ENCODE results near the gene WDFY4.

WDFY4 gene

DNA sequence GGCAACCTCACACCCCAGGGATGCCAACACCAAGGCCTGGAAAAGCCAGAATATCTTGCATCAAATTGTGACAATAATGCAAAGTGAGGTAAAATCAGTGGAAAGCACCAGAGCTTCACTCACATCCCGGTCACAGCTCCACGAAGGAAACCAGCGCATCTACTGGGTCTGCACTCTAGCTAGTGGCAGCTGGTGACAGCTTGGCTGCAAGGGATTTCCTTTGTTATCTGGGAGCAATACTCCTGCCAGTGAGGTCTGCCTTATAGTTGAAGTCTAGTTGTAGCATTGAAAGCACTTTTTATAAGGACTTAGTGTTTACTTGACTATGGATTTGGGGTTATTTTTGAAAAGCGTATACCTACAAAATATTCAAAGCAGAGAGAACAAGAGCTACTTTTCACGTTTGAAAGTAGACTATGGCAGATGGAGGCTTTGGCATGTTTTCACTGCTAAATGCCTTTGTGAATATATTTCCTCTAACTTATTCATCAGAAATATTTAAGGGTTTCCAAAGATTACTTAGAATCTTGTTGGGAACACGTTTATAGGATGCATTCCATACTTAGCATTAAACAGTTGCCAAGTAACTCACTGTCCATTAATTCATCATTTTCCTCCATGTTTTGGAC is 26.1 kb downstream of the WDFY4 start:
- Histone ChIP-seq H3K36me3 (no peaks in the 10 kb centered on the region), H3K9me3 (ENCODE audit: severe bottlenecking) (no peaks in the 10 kb centered on the region), H3K27ac (no peak overlapping the region), H3K4me3 (ENCODE audit: low read depth, low read length) (no peak overlapping the region), H3K27me3 (ENCODE audit: insufficient read depth, low read depth, severe bottlenecking) (peaks cover 13% of the 10 kb centered on the region)
- no peak for DNase-seq
- TF ChIP-seq, protein P1, sequence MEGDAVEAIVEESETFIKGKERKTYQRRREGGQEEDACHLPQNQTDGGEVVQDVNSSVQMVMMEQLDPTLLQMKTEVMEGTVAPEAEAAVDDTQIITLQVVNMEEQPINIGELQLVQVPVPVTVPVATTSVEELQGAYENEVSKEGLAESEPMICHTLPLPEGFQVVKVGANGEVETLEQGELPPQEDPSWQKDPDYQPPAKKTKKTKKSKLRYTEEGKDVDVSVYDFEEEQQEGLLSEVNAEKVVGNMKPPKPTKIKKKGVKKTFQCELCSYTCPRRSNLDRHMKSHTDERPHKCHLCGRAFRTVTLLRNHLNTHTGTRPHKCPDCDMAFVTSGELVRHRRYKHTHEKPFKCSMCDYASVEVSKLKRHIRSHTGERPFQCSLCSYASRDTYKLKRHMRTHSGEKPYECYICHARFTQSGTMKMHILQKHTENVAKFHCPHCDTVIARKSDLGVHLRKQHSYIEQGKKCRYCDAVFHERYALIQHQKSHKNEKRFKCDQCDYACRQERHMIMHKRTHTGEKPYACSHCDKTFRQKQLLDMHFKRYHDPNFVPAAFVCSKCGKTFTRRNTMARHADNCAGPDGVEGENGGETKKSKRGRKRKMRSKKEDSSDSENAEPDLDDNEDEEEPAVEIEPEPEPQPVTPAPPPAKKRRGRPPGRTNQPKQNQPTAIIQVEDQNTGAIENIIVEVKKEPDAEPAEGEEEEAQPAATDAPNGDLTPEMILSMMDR (IDR thresholded peaks at IDR 0.05; ENCODE audit: low read depth, low read length): no peak

GRCh38 chr10:48711830-48712229 is 27.2 kb downstream of the WDFY4 start:
- DNase-seq: no peak
- Histone ChIP-seq H3K36me3 (no peaks in the 10 kb centered on the region), H3K4me3 (ENCODE audit: low read depth, low read length) (no peak overlapping the region), H3K27me3 (ENCODE audit: insufficient read depth, low read depth, severe bottlenecking) (peaks cover 9% of the 10 kb centered on the region), H3K27ac (no peak overlapping the region), H3K9me3 (ENCODE audit: severe bottlenecking) (no peaks in the 10 kb centered on the region)
- TF ChIP-seq, protein P1 (IDR thresholded peaks at IDR 0.05; ENCODE audit: low read depth, low read length): no peak

- Histone ChIP-seq H3K9me3 (ENCODE audit: severe bottlenecking) (no peaks in the 10 kb centered on the region), H3K27ac (no peak overlapping the region), H3K27me3 (ENCODE audit: insufficient read depth, low read depth, severe bottlenecking) (peaks cover 9% of the 10 kb centered on the region), H3K36me3 (no peaks in the 10 kb centered on the region), H3K4me3 (ENCODE audit: low read depth, low read length) (no peak overlapping the region)
- no peak for DNase-seq
- TF ChIP-seq, protein P1 (IDR thresholded peaks at IDR 0.05; ENCODE audit: low read depth, low read length): no peak
These were observed 29.4 kb downstream of the WDFY4 start for GRCh38 chr10:48714088-48714487.

DNA sequence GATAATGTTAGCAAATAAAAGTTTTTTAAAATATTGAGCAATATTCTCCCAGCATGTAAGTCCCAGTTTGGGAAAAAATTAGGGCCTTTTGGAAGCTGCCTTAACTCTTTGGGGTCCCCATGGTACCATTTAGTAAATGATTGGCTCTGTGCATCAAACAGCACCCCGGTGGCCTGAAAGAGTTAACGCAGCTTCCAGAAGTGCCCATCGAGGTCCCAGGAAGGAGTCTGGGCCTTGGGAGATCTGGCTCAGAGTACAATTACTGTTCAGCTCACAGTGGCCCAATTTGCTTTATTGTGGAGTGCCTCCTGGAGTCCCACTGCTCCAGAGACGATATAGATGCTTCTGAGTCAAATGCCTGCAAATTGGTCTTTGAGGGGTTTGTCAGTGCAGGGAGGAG is 31.7 kb downstream of the WDFY4 start:
- Histone ChIP-seq H3K27ac (no peak overlapping the region), H3K9me3 (ENCODE audit: severe bottlenecking) (no peaks in the 10 kb centered on the region), H3K4me3 (ENCODE audit: low read depth, low read length) (no peak overlapping the region), H3K36me3 (no peaks in the 10 kb centered on the region), H3K27me3 (ENCODE audit: insufficient read depth, low read depth, severe bottlenecking) (peaks cover 7% of the 10 kb centered on the region)
- TF ChIP-seq, protein P1 (IDR thresholded peaks at IDR 0.05; ENCODE audit: low read depth, low read length): no peak
- DNase-seq: no peak

DNA sequence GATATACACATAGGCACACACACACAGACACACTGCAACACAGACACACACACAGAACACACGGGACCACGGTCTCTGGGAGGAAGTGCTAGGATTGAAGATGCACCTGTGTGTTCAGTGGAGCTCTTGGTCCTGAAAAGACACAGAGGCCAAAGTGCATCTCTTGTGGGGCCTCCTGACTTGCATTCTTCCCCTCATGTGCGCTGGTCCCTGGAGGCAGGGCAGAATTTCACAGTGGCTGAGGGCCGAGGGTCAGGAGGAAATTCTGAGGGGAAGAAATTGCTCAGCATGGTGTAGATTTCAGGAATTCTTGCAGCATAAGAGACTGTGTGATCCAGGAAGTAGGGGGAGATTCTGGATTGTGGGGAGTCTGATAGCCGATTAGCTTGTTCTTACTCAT is 35.9 kb downstream of the WDFY4 start:
- H3K27me3 ChIP-seq (ENCODE audit: insufficient read depth, low read depth, severe bottlenecking): peaks cover 10% of the 10 kb centered on the region

More for the DNA sequence above, 35.9 kb downstream of the WDFY4 start:
- no peak overlapping the region for H3K27ac ChIP-seq
- no peak for DNase-seq
- no peak overlapping the region for H3K4me3 ChIP-seq (ENCODE audit: low read depth, low read length)
- H3K9me3 ChIP-seq (ENCODE audit: severe bottlenecking): no peaks in the 10 kb centered on the region
- TF ChIP-seq, protein P1 (IDR thresholded peaks at IDR 0.05; ENCODE audit: low read depth, low read length): no peak
- no peaks in the 10 kb centered on the region for H3K36me3 ChIP-seq
